ENCODE results near the gene LRMDA. TPM values are rescaled to one million over a fixed set of nuclear protein-coding genes. Genes with fewer than 3 reads are reported as not detected.
A peak's percentile ranks its signal among the peaks of the same experiment; 100 is the strongest.
"Not testable (repeated sequence)": the region's sequence is repeated elsewhere in the genome, so short reads cannot be mapped to it uniquely, and the experiment has no call there.

The LRMDA gene
- total RNA-seq, 4 donors from 2014 or later: 1.5 to 15.7 (median 4.6) TPM

DNA sequence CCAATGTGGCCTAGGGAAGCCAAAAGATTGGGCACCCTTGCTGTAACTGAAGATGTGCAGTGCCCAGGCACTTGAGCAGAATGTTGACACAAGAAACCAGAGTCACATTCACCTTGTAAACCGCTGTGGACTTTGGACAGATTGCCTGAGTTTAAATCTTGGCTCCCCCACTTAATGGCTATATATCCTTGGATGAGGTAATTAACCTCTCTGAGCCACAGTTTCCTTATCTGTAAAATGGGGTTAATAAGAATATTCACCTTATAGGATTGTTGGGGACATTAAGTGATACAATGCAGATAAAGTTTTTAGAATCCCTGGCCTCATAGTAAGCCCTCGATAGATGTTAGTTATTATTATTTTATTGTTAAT lies 331.0 kb downstream of the LRMDA start:
- Histone ChIP-seq H3K36me3 (no peaks in the 10 kb centered on the region), H3K27ac (no peak overlapping the region), H3K4me1 (no peaks in the 10 kb centered on the region), H3K9me3 (no peaks in the 10 kb centered on the region), H3K27me3 (no peaks in the 10 kb centered on the region), H3K4me3 (no peak overlapping the region)
- no peak for DNase-seq
- intact Hi-C loops (cut with DNase I; ENCODE audit: low total_unique reads): no loop called here
- TF ChIP-seq POLR2A (IDR thresholded peaks at IDR 0.05): no peak
- TF ChIP-seq CTCF (IDR thresholded peaks at IDR 0.05): no peak

GRCh38 chr10:75763652-75764051 lies 332.2 kb downstream of the LRMDA start:
- no peak for DNase-seq
- no peaks in the 10 kb centered on the region for H3K4me1 ChIP-seq
- no peak overlapping the region for H3K4me3 ChIP-seq
- no peaks in the 10 kb centered on the region for H3K27me3 ChIP-seq
- TF ChIP-seq POLR2A (IDR thresholded peaks at IDR 0.05): no peak
- no peak for TF ChIP-seq CTCF (IDR thresholded peaks at IDR 0.05)
- intact Hi-C loops (cut with DNase I; ENCODE audit: low total_unique reads): no loop called here
- H3K36me3 ChIP-seq: no peaks in the 10 kb centered on the region
- H3K27ac ChIP-seq: no peak overlapping the region
- no peaks in the 10 kb centered on the region for H3K9me3 ChIP-seq

- peak overlapping the region in 1 of 2 donors; percentile 0 for H3K27ac ChIP-seq
- no peak overlapping the region for H3K4me3 ChIP-seq
- DNase-seq: no peak
- intact Hi-C loops (cut with DNase I; ENCODE audit: low total_unique reads): no loop called here
- H3K9me3 ChIP-seq: no peaks in the 10 kb centered on the region
- H3K36me3 ChIP-seq: no peaks in the 10 kb centered on the region
- no peaks in the 10 kb centered on the region for H3K27me3 ChIP-seq
- no peak for TF ChIP-seq POLR2A (IDR thresholded peaks at IDR 0.05)
- TF ChIP-seq CTCF (IDR thresholded peaks at IDR 0.05): no peak
- no peaks in the 10 kb centered on the region for H3K4me1 ChIP-seq
Measured at GRCh38 chr10:75764974-75765788, 333.8 kb downstream of the LRMDA start.

DNA sequence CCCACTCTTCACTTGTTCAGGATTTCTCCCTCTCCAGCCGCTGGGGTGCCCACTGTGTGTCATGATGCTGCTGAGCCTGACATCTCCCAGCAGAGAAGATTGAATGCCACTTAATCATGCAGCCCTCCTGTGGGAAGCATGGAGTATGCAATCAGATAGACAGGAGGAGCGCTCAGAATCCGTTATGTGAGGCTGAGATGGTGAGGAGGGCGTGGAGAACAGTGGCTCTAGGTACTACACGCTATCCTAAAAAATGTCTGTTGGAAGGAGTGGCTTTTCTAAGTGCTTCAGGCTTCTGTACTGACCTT lies 334.3 kb downstream of the LRMDA start:
- H3K4me3 ChIP-seq: no peak overlapping the region
- H3K9me3 ChIP-seq: no peaks in the 10 kb centered on the region
- H3K27ac ChIP-seq: no peak overlapping the region
- H3K36me3 ChIP-seq: no peaks in the 10 kb centered on the region
- no peaks in the 10 kb centered on the region for H3K4me1 ChIP-seq
- no peaks in the 10 kb centered on the region for H3K27me3 ChIP-seq
- intact Hi-C loops (cut with DNase I; ENCODE audit: low total_unique reads): no loop called here
- no peak for DNase-seq
- no peak for TF ChIP-seq CTCF (IDR thresholded peaks at IDR 0.05)
- TF ChIP-seq POLR2A (IDR thresholded peaks at IDR 0.05): no peak

DNA sequence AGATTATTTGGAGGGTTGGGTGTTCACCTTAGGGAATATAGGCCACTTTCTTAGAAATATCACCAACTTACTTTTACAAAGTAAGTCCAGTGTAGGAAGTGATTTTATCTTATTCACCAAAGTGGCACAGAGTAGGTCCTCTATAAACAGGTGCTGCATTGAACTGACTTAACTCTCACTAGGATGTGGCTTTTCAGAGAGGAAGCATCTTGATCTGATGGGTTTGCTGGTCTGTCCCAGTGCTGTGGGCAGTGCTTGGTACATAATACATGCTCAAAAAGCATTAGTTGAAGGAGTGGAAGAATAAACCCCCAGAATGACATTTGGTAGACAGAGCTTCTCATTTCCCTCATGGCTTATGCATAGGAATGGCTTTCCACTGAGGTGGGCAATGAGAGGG lies 334.7 kb downstream of the LRMDA start:
- Histone ChIP-seq H3K36me3 (no peaks in the 10 kb centered on the region), H3K27ac (no peak overlapping the region), H3K4me1 (no peaks in the 10 kb centered on the region), H3K27me3 (no peaks in the 10 kb centered on the region), H3K9me3 (no peaks in the 10 kb centered on the region), H3K4me3 (no peak overlapping the region)
- intact Hi-C loops (cut with DNase I; ENCODE audit: low total_unique reads): no loop called here
- TF ChIP-seq POLR2A (IDR thresholded peaks at IDR 0.05) (no peak), CTCF (IDR thresholded peaks at IDR 0.05) (no peak)
- no peak for DNase-seq

- H3K4me3 ChIP-seq; H3K9me3 ChIP-seq; H3K36me3 ChIP-seq; H3K4me1 ChIP-seq; DNase-seq; intact Hi-C loops (cut with DNase I; ENCODE audit: low total_unique reads); H3K27ac ChIP-seq; H3K27me3 ChIP-seq: not testable (repeated sequence)
Measured at GRCh38 chr10:75766752-75767151, 335.3 kb downstream of the LRMDA start.
